RWPE1 (cell line): ENCODE measurements around the gene CERS5.

Source experiments
- CTCF ChIA-PET: fragments of 350-600 bp; sonication (Branson Sonifier 250); formaldehyde crosslinking; extraction: SDS; loops from one replicate; lab custom pipeline; 2021; lab: Yijun Ruan, JAX
- POLR2A ChIA-PET: fragments of 400-600 bp; formaldehyde crosslinking; extraction: SDS; loops from one replicate; lab custom pipeline; 2020; ENCODE audit warnings: antibody characterized with exemption; ENCODE audit not compliant: low non-redundant PET; lab: Yijun Ruan, JAX
- DNase-seq: peaks from one replicate; pipeline ENCODE4 v3.0.0; 2012; ENCODE audit warnings: low spot score
- H3K27ac ChIP-seq: fragments of 450-650 bp; 2 replicates; pipeline ENCODE4 v1.5.1; 2017
- TF ChIP-seq, protein P1 (sequence below): fragments of 450-650 bp; conservative IDR thresholded peaks from 2 replicates; pipeline ENCODE4 v1.5.1; 2017; ENCODE audit warnings: low read depth, mild to moderate bottlenecking

The CERS5 gene

GRCh38 chr12:50198829-50199228 lies 31.7 kb upstream of the CERS5 start:
- CTCF ChIA-PET, result no interaction called here
- DNase-seq, result no peak

GRCh38 chr12:50197297-50197727 lies 30.1 kb upstream of the CERS5 start:
- no peak for DNase-seq
- peak overlapping the region; percentile 37; the same call in 1 of the 2 replicates for H3K27ac ChIP-seq
- TF ChIP-seq, protein P1, sequence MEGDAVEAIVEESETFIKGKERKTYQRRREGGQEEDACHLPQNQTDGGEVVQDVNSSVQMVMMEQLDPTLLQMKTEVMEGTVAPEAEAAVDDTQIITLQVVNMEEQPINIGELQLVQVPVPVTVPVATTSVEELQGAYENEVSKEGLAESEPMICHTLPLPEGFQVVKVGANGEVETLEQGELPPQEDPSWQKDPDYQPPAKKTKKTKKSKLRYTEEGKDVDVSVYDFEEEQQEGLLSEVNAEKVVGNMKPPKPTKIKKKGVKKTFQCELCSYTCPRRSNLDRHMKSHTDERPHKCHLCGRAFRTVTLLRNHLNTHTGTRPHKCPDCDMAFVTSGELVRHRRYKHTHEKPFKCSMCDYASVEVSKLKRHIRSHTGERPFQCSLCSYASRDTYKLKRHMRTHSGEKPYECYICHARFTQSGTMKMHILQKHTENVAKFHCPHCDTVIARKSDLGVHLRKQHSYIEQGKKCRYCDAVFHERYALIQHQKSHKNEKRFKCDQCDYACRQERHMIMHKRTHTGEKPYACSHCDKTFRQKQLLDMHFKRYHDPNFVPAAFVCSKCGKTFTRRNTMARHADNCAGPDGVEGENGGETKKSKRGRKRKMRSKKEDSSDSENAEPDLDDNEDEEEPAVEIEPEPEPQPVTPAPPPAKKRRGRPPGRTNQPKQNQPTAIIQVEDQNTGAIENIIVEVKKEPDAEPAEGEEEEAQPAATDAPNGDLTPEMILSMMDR, result no peak
- ChIA-PET CTCF (no interaction called here), POLR2A (no interaction called here)

More at GRCh38 chr12:50198829-50199228, 31.7 kb upstream of the CERS5 start:
- peak overlapping the region; percentile 23 for H3K27ac ChIP-seq
- POLR2A ChIA-PET, result no interaction called here
- TF ChIP-seq, protein P1, result no peak

GRCh38 chr12:50196537-50196936 lies 29.4 kb upstream of the CERS5 start:
- no peak overlapping the region for H3K27ac ChIP-seq
- CTCF ChIA-PET, result no interaction called here

DNA sequence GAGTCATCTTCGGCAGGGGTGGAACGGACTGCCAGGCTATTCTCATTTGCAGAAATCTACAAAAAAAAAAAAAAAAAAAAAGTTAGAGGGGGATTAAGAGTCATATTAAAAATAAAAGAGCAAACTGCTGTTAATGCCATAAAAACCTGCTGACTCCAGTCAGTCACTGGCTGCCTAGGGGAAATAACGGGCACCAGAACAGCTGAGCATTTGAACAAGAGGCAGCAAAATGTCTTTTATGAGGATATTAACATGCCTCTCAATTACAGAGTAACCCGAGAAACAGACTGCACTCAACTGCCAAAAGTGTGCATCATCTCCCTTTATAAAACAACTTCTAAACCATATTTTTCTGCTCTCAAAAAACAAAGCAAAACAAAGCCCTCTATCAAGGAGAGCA lies 28.7 kb upstream of the CERS5 start:
- CTCF ChIA-PET, result interaction anchor here (0.6 to 0.7 kb wide), 2 partner anchors 196 to 1837 kb away, joined by 3 to 4 read pairs; no protein-coding TSS in a partner anchor

More at GRCh38 chr12:50196537-50196936, 29.4 kb upstream of the CERS5 start:
- POLR2A ChIA-PET, result interaction anchor here (0.6 kb wide), 1 partner anchor 449 kb away, joined by 3 read pairs; no protein-coding TSS in a partner anchor
- no peak for DNase-seq
- TF ChIP-seq, protein P1, result no peak

DNA sequence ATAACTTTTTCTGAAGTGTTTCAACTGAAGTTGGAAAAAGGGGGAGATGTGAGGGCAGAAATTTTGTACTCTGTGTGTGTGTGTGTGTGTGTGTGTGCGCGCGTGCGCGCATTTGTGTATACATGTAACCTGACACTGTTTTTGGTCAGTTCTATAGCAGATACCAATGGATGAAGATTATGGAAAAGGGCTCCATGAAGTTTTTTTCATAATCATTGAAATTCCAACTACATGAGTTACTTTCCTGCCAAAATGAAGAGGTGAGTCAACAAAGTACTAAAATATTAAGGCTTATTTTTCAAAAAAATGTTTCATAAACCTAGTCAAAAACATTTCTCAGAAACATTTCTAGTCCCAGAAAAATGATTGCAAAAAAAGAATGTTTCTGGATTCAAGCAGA lies 25.7 kb upstream of the CERS5 start:
- ChIA-PET CTCF (no interaction called here), POLR2A (no interaction called here)
- TF ChIP-seq, protein P1, result no peak
- H3K27ac ChIP-seq, result no peak overlapping the region
- no peak for DNase-seq

More for the DNA sequence above, 28.7 kb upstream of the CERS5 start:
- TF ChIP-seq, protein P1, result no peak
- DNase-seq, result no peak
- POLR2A ChIA-PET, result interaction anchor here (0.6 kb wide), 1 partner anchor 448 kb away, joined by 3 read pairs; no protein-coding TSS in a partner anchor
- no peak overlapping the region for H3K27ac ChIP-seq

GRCh38 chr12:50192236-50192635 lies 25.1 kb upstream of the CERS5 start:
- POLR2A ChIA-PET, result no interaction called here
- CTCF ChIA-PET, result no interaction called here
- no peak for DNase-seq
- no peak overlapping the region for H3K27ac ChIP-seq
- TF ChIP-seq, protein P1, result no peak
